ENCODE measurements around the gene SBK2. TPM values are rescaled to one million over a fixed set of nuclear protein-coding genes. Genes with fewer than 3 reads are reported as not detected.

The SBK2 gene
- total RNA-seq, 1 donor from 2014 or later, result 0.56 TPM

GRCh38 chr19:55563261-55563690, 26.3 kb upstream of the SBK2 start:
- no peak for TF ChIP-seq CTCF (IDR thresholded peaks at IDR 0.05; ENCODE audit: unreplicated experiment)
- Mint-ChIP-seq H3K4me3 (no peak overlapping the region), H3K4me1 (peaks cover 7% of the 10 kb centered on the region), H3K27ac (peak overlapping the region; percentile 88), H3K36me3 (no peaks in the 10 kb centered on the region), H3K27me3 (ENCODE audit: low read depth) (peaks cover 8% of the 10 kb centered on the region), H3K9me3 (peaks cover 3% of the 10 kb centered on the region)
- no peak for DNase-seq (ENCODE audit: low spot score in 2 of 2, unreplicated experiment in 2 of 2)

DNA sequence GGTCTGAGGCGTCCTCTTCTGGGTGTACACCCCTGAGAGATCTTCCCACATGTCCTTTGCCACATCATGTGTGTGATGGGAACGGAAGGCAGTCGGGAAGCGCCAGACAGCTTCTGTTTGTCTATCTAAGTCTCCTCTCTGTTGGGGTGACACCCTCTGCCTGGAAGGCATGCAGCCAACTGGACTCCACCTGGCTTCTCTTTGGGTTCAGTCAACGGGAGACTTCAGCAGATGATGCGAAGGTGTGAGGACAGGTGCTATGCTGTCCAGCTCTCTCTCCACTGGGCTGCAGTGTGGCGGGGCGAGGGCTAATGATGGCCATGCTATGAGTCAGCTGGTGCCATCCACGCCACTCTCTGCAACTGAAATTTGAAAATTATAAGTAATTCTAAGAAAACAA, 22.8 kb upstream of the SBK2 start:
- H3K36me3 Mint-ChIP-seq, result no peaks in the 10 kb centered on the region
- H3K9me3 Mint-ChIP-seq, result peaks cover 3% of the 10 kb centered on the region
- no peak overlapping the region for H3K4me3 Mint-ChIP-seq
- H3K27me3 Mint-ChIP-seq (ENCODE audit: low read depth), result peaks cover 2% of the 10 kb centered on the region
- H3K27ac Mint-ChIP-seq, result no peak overlapping the region
- H3K4me1 Mint-ChIP-seq, result peaks cover 7% of the 10 kb centered on the region
- no peak for DNase-seq (ENCODE audit: low spot score in 2 of 2, unreplicated experiment in 2 of 2)
- TF ChIP-seq CTCF (IDR thresholded peaks at IDR 0.05; ENCODE audit: unreplicated experiment), result no peak

DNA sequence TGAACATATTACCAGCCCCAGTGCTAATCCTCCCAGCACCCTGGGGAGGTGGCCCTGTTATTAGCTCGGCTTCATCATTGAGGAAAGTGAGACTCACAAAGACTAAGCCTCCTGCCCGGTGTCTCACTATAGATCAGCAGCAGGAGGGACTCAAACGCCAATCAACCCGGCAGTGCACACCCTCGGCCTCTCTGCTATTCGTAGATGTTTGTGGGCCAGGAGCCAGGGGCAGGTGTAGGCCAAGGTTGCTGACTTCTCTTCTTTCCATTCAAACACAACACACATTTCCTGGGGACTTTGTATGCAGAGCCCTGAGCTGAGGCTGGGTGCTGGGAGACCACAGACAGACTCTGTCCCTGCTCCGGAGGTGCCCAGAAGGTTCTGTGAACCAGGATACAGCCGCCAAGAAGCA, 17.8 kb upstream of the SBK2 start:
- TF ChIP-seq CTCF (IDR thresholded peaks at IDR 0.05; ENCODE audit: unreplicated experiment), result no peak
- Mint-ChIP-seq H3K27me3 (ENCODE audit: low read depth) (peaks cover 7% of the 10 kb centered on the region), H3K9me3 (no peaks in the 10 kb centered on the region), H3K36me3 (no peaks in the 10 kb centered on the region), H3K27ac (no peak overlapping the region), H3K4me3 (no peak overlapping the region), H3K4me1 (peaks cover 25% of the 10 kb centered on the region)
- no peak for DNase-seq (ENCODE audit: low spot score in 2 of 2, unreplicated experiment in 2 of 2)

DNA sequence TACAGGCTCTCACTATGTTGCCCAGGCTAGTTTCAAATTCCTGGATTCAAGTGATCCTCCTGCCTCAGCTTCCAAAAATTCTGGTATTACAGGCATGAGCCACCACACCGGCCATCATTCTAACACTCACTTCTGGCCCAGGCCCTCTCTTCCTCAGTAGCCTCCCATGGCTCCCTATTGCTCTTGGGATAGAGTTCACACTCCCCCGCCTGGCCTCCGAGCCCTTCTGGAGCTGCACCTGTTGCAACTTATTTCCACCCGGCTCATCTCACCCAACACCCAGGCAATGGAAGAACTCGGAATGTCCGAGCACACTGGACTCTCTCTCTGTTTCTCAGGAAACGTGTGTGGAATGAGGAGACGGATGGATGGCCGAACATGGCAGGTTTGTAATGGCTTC, 17.4 kb upstream of the SBK2 start:
- TF ChIP-seq CTCF (IDR thresholded peaks at IDR 0.05; ENCODE audit: unreplicated experiment), result no peak
- Mint-ChIP-seq H3K9me3 (no peaks in the 10 kb centered on the region), H3K27me3 (ENCODE audit: low read depth) (peaks cover 10% of the 10 kb centered on the region), H3K27ac (no peak overlapping the region), H3K36me3 (no peaks in the 10 kb centered on the region), H3K4me1 (peaks cover 29% of the 10 kb centered on the region), H3K4me3 (no peak overlapping the region)
- DNase-seq (ENCODE audit: low spot score in 2 of 2, unreplicated experiment in 2 of 2), result no peak

DNA sequence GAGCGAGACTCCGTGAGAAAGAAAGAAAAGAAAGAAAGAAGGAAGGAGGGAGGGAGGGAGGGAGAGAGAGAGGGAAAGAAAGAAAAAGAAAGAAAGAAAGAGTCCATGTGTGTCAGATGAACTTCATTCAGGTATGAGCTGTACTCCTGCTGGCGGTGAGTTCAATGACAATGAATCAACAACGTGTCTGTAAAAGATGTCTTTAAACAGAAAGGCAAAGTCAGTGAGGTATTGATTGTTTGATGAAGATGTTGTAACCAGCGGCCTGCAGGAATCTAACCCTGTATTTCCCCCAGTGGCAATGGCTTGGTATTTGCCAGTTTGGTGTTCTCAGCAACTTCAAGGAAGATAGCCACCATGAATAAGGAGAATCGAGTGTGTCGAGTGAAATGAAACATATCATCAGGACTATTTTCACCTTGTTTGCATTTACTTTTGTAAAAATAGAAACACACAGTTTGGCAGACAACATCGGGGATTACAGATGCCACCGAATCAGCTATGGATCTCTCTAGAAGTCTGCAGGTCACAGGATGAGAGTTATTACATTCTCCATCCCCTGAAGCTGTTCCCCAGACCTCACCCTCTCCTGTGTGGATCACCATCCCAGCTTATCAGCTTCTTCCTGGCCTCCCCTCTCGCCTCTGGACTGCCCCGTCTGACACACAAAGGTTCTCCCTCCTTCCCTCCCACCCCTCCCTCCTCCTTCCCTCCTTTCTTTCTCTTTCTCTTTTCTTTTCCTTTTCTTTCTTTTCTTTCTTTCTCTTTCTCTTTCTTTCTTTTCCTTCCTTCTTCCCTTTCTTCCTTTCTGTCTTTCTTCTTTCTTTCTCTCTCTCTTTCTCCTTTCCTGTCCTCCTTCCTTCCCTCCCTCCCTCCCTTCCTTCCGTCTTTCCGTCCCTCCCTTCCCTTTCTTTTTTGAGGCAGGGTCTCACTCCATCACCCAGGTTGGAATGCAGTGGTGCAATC, 16.6 kb upstream of the SBK2 start:
- no peak overlapping the region for H3K4me3 Mint-ChIP-seq
- no peak for DNase-seq (ENCODE audit: low spot score in 2 of 2, unreplicated experiment in 2 of 2)
- H3K4me1 Mint-ChIP-seq, result peaks cover 29% of the 10 kb centered on the region
- peaks cover 10% of the 10 kb centered on the region for H3K27me3 Mint-ChIP-seq (ENCODE audit: low read depth)
- no peak for TF ChIP-seq CTCF (IDR thresholded peaks at IDR 0.05; ENCODE audit: unreplicated experiment)
- H3K36me3 Mint-ChIP-seq, result no peaks in the 10 kb centered on the region
- H3K27ac Mint-ChIP-seq, result peak overlapping the region; percentile 88
- no peaks in the 10 kb centered on the region for H3K9me3 Mint-ChIP-seq
